ENCODE results near the gene SAT1. TPM values are rescaled to one million over a fixed set of nuclear protein-coding genes. Genes with fewer than 3 reads are reported as not detected.
A peak's percentile ranks its signal among the peaks of the same experiment; 100 is the strongest.

SAT1 gene
- total RNA-seq, 1 donor from 2014 or later, result 224 TPM

GRCh38 chrX:23817979-23818336, 35.0 kb downstream of the SAT1 start:
- Histone ChIP-seq H4K20me1 (ENCODE audit: insufficient read depth, low read length) (no peaks in the 10 kb centered on the region), H3K27ac (ENCODE audit: low read depth, low read length) (no peak overlapping the region), H3K79me2 (ENCODE audit: insufficient read depth, low read length) (no peaks in the 10 kb centered on the region), H2AFZ (ENCODE audit: low read depth, low read length) (no peak overlapping the region), H3K36me3 (ENCODE audit: insufficient read depth, low read length) (no peaks in the 10 kb centered on the region), H3K9me3 (ENCODE audit: insufficient read depth, low read depth, low read length) (no peaks in the 10 kb centered on the region), H3K9ac (ENCODE audit: low read length) (no peak overlapping the region), H3K4me2 (ENCODE audit: low read length) (no peak overlapping the region), H3K4me3 (ENCODE audit: insufficient read depth, low read depth, low read length) (no peak overlapping the region), H3K27me3 (ENCODE audit: insufficient read depth, low read length) (no peaks in the 10 kb centered on the region), H3K4me1 (ENCODE audit: insufficient read depth, low read length) (peaks cover 4% of the 10 kb centered on the region)
- TF ChIP-seq, protein P1, sequence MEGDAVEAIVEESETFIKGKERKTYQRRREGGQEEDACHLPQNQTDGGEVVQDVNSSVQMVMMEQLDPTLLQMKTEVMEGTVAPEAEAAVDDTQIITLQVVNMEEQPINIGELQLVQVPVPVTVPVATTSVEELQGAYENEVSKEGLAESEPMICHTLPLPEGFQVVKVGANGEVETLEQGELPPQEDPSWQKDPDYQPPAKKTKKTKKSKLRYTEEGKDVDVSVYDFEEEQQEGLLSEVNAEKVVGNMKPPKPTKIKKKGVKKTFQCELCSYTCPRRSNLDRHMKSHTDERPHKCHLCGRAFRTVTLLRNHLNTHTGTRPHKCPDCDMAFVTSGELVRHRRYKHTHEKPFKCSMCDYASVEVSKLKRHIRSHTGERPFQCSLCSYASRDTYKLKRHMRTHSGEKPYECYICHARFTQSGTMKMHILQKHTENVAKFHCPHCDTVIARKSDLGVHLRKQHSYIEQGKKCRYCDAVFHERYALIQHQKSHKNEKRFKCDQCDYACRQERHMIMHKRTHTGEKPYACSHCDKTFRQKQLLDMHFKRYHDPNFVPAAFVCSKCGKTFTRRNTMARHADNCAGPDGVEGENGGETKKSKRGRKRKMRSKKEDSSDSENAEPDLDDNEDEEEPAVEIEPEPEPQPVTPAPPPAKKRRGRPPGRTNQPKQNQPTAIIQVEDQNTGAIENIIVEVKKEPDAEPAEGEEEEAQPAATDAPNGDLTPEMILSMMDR (IDR thresholded peaks at IDR 0.05; ENCODE audit: insufficient read depth, low read depth, low read length), result no peak
- no peak for TF ChIP-seq EZH2 (IDR thresholded peaks at IDR 0.05; ENCODE audit: insufficient read depth, low read length)
- H3K4me1 Mint-ChIP-seq (ENCODE audit: low read depth, unreplicated experiment), result peaks cover 4% of the 10 kb centered on the region
- no peak for FAIRE-seq
- H3K27ac Mint-ChIP-seq (ENCODE audit: unreplicated experiment), result no peak overlapping the region
- no peaks in the 10 kb centered on the region for H3K36me3 Mint-ChIP-seq (ENCODE audit: low read depth, unreplicated experiment)
- H3K27me3 Mint-ChIP-seq (ENCODE audit: low read depth, unreplicated experiment), result no peaks in the 10 kb centered on the region
- no peak for DNase-seq (ENCODE audit: low read depth)
- peaks cover 2% of the 10 kb centered on the region for H3K9me3 Mint-ChIP-seq (ENCODE audit: unreplicated experiment)
- H3K4me3 Mint-ChIP-seq (ENCODE audit: unreplicated experiment), result no peak overlapping the region

DNA sequence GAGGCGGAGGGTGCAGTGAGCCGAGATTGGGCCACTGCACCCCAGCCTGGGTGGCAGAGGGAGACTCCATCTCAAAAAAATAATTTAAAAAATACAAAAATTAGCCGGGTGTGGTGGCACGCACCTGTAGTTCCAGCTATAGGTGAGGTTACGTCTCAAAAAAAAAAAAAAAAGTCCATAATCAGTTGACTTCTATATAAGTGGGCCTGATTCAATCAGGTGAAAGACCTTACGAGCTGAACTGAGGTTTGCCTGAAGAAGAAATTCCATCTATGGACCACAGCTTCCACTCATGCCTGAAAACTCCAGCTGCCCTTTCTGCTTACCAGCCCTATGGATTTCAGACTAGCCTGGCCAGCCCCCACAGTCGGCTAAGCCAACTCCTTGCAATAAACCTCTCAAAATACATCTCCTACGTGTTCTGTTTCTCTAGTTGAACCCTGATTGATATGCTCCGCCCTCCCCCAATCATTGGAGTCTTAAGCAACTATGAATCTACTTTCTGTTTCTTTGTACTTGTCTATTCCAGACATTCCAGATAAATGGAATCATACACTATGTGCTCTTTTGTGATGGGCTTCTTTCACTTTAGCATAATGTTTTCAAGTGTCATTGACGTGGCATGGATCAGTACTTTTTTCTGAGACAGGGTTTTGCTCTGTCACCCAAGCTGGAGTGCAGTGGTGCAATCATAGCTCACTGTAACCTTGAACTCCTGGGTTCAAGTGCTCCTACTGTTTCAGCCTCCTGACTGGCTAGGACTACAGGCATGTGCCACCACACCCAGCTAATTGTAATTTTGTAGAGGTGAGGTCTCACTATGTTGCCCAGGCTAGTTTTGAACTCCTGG, 36.6 kb downstream of the SAT1 start:
- H4K20me1 ChIP-seq (ENCODE audit: insufficient read depth, low read length), result no peaks in the 10 kb centered on the region
- Mint-ChIP-seq H3K4me3 (ENCODE audit: unreplicated experiment) (no peak overlapping the region), H3K4me1 (ENCODE audit: low read depth, unreplicated experiment) (peaks cover 4% of the 10 kb centered on the region), H3K27ac (ENCODE audit: unreplicated experiment) (peak overlapping the region; percentile 90), H3K27me3 (ENCODE audit: low read depth, unreplicated experiment) (no peaks in the 10 kb centered on the region), H3K9me3 (ENCODE audit: unreplicated experiment) (no peaks in the 10 kb centered on the region), H3K36me3 (ENCODE audit: low read depth, unreplicated experiment) (no peaks in the 10 kb centered on the region)
- H3K27me3 ChIP-seq (ENCODE audit: insufficient read depth, low read length), result no peaks in the 10 kb centered on the region
- TF ChIP-seq, protein P1 (IDR thresholded peaks at IDR 0.05; ENCODE audit: insufficient read depth, low read depth, low read length), result no peak
- TF ChIP-seq EZH2 (IDR thresholded peaks at IDR 0.05; ENCODE audit: insufficient read depth, low read length), result no peak
- H3K4me1 ChIP-seq (ENCODE audit: insufficient read depth, low read length), result peaks cover 4% of the 10 kb centered on the region
- H2AFZ ChIP-seq (ENCODE audit: low read depth, low read length), result no peak overlapping the region
- no peaks in the 10 kb centered on the region for H3K9me3 ChIP-seq (ENCODE audit: insufficient read depth, low read depth, low read length)
- FAIRE-seq (peak; percentile 82), DNase-seq (ENCODE audit: low read depth) (peak; percentile 72)
- peak overlapping the region; percentile 50 for H3K4me2 ChIP-seq (ENCODE audit: low read length)
- H3K79me2 ChIP-seq (ENCODE audit: insufficient read depth, low read length), result no peaks in the 10 kb centered on the region
- peak overlapping the region; percentile 33 for H3K27ac ChIP-seq (ENCODE audit: low read depth, low read length)
- peak overlapping the region; percentile 43 for H3K9ac ChIP-seq (ENCODE audit: low read length)
- no peak overlapping the region for H3K4me3 ChIP-seq (ENCODE audit: insufficient read depth, low read depth, low read length)
- no peaks in the 10 kb centered on the region for H3K36me3 ChIP-seq (ENCODE audit: insufficient read depth, low read length)

- Histone ChIP-seq H4K20me1 (ENCODE audit: insufficient read depth, low read length) (no peaks in the 10 kb centered on the region), H3K9ac (ENCODE audit: low read length) (peak overlapping the region; percentile 43), H3K79me2 (ENCODE audit: insufficient read depth, low read length) (no peaks in the 10 kb centered on the region), H3K4me2 (ENCODE audit: low read length) (no peak overlapping the region), H3K9me3 (ENCODE audit: insufficient read depth, low read depth, low read length) (no peaks in the 10 kb centered on the region), H3K27ac (ENCODE audit: low read depth, low read length) (peak overlapping the region; percentile 33), H3K4me3 (ENCODE audit: insufficient read depth, low read depth, low read length) (no peak overlapping the region), H3K36me3 (ENCODE audit: insufficient read depth, low read length) (no peaks in the 10 kb centered on the region), H3K27me3 (ENCODE audit: insufficient read depth, low read length) (no peaks in the 10 kb centered on the region), H2AFZ (ENCODE audit: low read depth, low read length) (no peak overlapping the region), H3K4me1 (ENCODE audit: insufficient read depth, low read length) (peaks cover 4% of the 10 kb centered on the region)
- DNase-seq (ENCODE audit: low read depth) (peak; percentile 41), FAIRE-seq (peak; percentile 95)
- H3K4me3 Mint-ChIP-seq (ENCODE audit: unreplicated experiment), result no peak overlapping the region
- H3K4me1 Mint-ChIP-seq (ENCODE audit: low read depth, unreplicated experiment), result peaks cover 4% of the 10 kb centered on the region
- no peaks in the 10 kb centered on the region for H3K9me3 Mint-ChIP-seq (ENCODE audit: unreplicated experiment)
- TF ChIP-seq EZH2 (IDR thresholded peaks at IDR 0.05; ENCODE audit: insufficient read depth, low read length), result no peak
- TF ChIP-seq, protein P1 (IDR thresholded peaks at IDR 0.05; ENCODE audit: insufficient read depth, low read depth, low read length), result no peak
- H3K27ac Mint-ChIP-seq (ENCODE audit: unreplicated experiment), result peak overlapping the region; percentile 90
- no peaks in the 10 kb centered on the region for H3K27me3 Mint-ChIP-seq (ENCODE audit: low read depth, unreplicated experiment)
- no peaks in the 10 kb centered on the region for H3K36me3 Mint-ChIP-seq (ENCODE audit: low read depth, unreplicated experiment)
Observed at GRCh38 chrX:23820235-23820782, 37.3 kb downstream of the SAT1 start.
